Neutrophil (primary cell): ENCODE results near the gene SLC2A4.

Experiments used
- H3K27ac ChIP-seq: fragments of 200-600 bp; sonication (generic); 2 replicates; pipeline ENCODE4 v1.5.1; 2016; ENCODE audit warnings: mild to moderate bottlenecking, moderate library complexity
- H3K27me3 ChIP-seq: fragments of 200-600 bp; sonication (generic); 2 replicates; pipeline ENCODE4 v1.6.0; 2016; ENCODE audit warnings: mild to moderate bottlenecking
- H3K36me3 ChIP-seq: fragments of 200-600 bp; sonication (generic); 2 replicates; pipeline ENCODE4 v1.5.1; 2017
- H3K4me1 ChIP-seq, 2 experiments: fragments of 200-600 bp in 1 of 2; sonication (generic) in 1 of 2; 1 replicate in 1 of 2; 2 replicates in 1 of 2; pipeline versions ENCODE4 v1.5.1 to v1.6.1; 2013 to 2016; ENCODE audit warnings: low read depth in 1 of 2, low read length in 1 of 2, mild to moderate bottlenecking in 1 of 2, moderate library complexity in 1 of 2; ENCODE audit not compliant: control insufficient read depth in 1 of 2, insufficient read depth in 1 of 2
- H3K4me3 ChIP-seq, 2 experiments: fragments of 200-600 bp in 1 of 2; sonication (generic) in 1 of 2; 1 replicate in 1 of 2; 2 replicates in 1 of 2; pipeline ENCODE4 v1.5.1; 2013 to 2016; ENCODE audit warnings: low read depth in 1 of 2, low read length in 1 of 2, mild to moderate bottlenecking in 1 of 2, moderate library complexity in 1 of 2
- H3K9me3 ChIP-seq: fragments of 200-600 bp; sonication (generic); 2 replicates; pipeline ENCODE4 v1.5.1; 2016
- CTCF ChIP-seq: fragments of 200-600 bp; sonication (generic); IDR thresholded peaks from 2 replicates; pipeline ENCODE4 v1.5.1; 2016; ENCODE audit warnings: antibody characterized with exemption

The SLC2A4 gene

GRCh38 chr17:7249830-7250229, 31.7 kb upstream of the SLC2A4 start:
- Histone ChIP-seq H3K36me3 (peaks cover 20% of the 10 kb centered on the region), H3K27ac (peak overlapping the region; percentile 96), H3K4me3 (no peak overlapping the region), H3K27me3 (no peaks in the 10 kb centered on the region), H3K9me3 (no peaks in the 10 kb centered on the region), H3K4me1 (peaks cover 33% of the 10 kb centered on the region in 2 experiments)
- no peak for TF ChIP-seq CTCF

- Histone ChIP-seq H3K27me3 (no peaks in the 10 kb centered on the region), H3K9me3 (no peaks in the 10 kb centered on the region), H3K36me3 (peaks cover 12% of the 10 kb centered on the region), H3K4me1 (peaks cover 33% of the 10 kb centered on the region in 2 experiments), H3K27ac (peak overlapping the region; percentile 96), H3K4me3 (peak overlapping the region; percentile 68 to 92)
- no peak for TF ChIP-seq CTCF
Observed at GRCh38 chr17:7250695-7251627, 30.6 kb upstream of the SLC2A4 start.

GRCh38 chr17:7251661-7252175, 29.8 kb upstream of the SLC2A4 start, which contains the start of gene CTDNEP1:
Gene CTDNEP1 (minus strand): TSS chr17:7251734. CDS start chr17:7251296, 438 bp downstream.
- Histone ChIP-seq H3K36me3 (peaks cover 8% of the 10 kb centered on the region), H3K4me1 (peaks cover 33% of the 10 kb centered on the region in 2 experiments)

GRCh38 chr17:7252176-7253043, 29.1 kb upstream of the SLC2A4 start, which contains the start of gene ELP5:
Gene ELP5 (plus strand): TSS chr17:7252215. CDS start chr17:7252551, 336 bp downstream.
- H3K4me3 ChIP-seq, result peak within 1 kb of the TSS; percentile 68 to 92
- H3K27me3 ChIP-seq, result no peaks in the 10 kb centered on the region
- H3K4me1 ChIP-seq, result peaks cover 33% of the 10 kb centered on the region in 2 experiments
- no peaks in the 10 kb centered on the region for H3K9me3 ChIP-seq
- H3K36me3 ChIP-seq, result peaks cover 5% of the 10 kb centered on the region
- TF ChIP-seq CTCF, result peak; percentile 67
- peak within 1 kb of the TSS; percentile 96 for H3K27ac ChIP-seq

More at GRCh38 chr17:7251661-7252175, 29.8 kb upstream of the SLC2A4 start, which contains the start of gene CTDNEP1:
- Histone ChIP-seq H3K4me3 (peak within 1 kb of the TSS; percentile 68 to 92), H3K9me3 (no peaks in the 10 kb centered on the region), H3K27me3 (no peaks in the 10 kb centered on the region), H3K27ac (peak within 1 kb of the TSS; percentile 96)
- no peak for TF ChIP-seq CTCF

- H3K4me3 ChIP-seq, result peak overlapping the region; percentile 68 to 92
- no peaks in the 10 kb centered on the region for H3K27me3 ChIP-seq
- no peaks in the 10 kb centered on the region for H3K9me3 ChIP-seq
- H3K4me1 ChIP-seq, result peaks cover 33% of the 10 kb centered on the region in 2 experiments
- peak overlapping the region; percentile 96 for H3K27ac ChIP-seq
- no peak for TF ChIP-seq CTCF
- H3K36me3 ChIP-seq, result peaks cover 10% of the 10 kb centered on the region
Observed at GRCh38 chr17:7253082-7253481, 28.4 kb upstream of the SLC2A4 start.
